Stimulated activated CD8-positive, alpha-beta memory T cell treated with anti-CD3 and anti-CD28 coated beads, Interleukin-12 subunit alpha, Interleukin-12 subunit beta, amount 100 ng/mL, for 1 hour (primary cell): ENCODE measurements around the gene FANCM.
"Not testable (repeated sequence)": the region's sequence is repeated elsewhere in the genome, so short reads cannot be mapped to it uniquely, and the experiment has no call there.

ENCODE experiments used
- DNase-seq: peaks from one replicate; pipeline ENCODE4 v3.0.0-alpha.2; 2020; ENCODE audit warnings: low read depth

Gene FANCM

DNA sequence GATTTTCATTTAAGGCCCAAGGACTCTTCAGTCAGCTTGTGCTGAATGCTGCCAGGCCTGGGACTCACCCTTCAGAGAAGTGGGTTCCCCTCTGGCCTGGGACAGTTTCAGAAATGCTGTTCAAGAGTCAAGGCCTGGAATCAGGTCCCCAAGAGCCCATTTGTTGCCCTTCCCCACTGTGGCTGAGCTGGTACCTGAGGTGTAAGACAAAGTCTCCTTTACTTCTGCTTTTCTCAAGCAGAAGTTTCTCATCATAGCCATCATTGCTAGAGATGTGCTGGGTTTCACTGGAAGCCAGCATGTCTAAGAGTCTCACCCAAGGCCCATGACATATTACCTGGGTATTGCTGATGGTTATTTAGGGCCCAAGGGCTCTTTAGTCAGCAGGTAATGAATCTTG, 8.9 kb downstream of the FANCM start:
- no peak for DNase-seq

DNA sequence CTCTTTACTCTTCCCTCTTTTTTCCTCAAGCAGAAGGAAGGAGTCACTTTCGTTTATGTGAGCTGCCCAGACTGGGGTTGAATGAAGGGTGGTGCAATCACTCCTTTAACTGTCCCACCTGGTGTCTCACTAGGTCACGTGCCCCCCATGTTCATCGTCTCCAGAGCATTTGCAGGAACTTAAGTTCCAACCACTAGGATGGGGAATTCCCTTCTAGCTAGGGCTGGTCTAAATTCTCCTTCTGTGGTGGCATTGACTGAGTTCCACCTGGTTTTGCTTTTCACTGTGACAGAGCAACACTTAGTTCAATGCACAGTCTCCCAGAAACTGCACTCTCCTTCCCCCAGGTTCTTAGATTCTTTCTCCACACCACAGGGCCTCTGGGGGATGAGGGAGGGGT, 9.5 kb downstream of the FANCM start:
- DNase-seq = no peak

DNA sequence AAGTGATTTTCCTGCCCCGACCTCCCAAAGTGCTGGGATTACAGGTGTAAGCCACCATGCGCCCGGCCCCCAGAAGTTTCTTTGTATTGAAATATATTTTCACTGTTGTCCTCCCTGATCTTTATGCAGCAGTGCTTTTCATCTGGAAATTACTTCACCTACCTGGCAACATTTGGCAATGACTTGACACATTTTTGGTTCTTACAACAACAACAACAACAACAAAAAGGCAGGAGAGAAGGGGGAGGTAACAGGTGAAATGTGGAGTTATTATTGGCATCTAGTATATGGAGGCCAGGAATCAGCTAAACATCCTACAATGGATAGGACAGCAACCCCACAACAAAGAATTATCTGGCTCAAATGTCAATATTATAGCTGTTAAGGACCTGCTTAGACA, 13.9 kb downstream of the FANCM start:
- no peak for DNase-seq

DNA sequence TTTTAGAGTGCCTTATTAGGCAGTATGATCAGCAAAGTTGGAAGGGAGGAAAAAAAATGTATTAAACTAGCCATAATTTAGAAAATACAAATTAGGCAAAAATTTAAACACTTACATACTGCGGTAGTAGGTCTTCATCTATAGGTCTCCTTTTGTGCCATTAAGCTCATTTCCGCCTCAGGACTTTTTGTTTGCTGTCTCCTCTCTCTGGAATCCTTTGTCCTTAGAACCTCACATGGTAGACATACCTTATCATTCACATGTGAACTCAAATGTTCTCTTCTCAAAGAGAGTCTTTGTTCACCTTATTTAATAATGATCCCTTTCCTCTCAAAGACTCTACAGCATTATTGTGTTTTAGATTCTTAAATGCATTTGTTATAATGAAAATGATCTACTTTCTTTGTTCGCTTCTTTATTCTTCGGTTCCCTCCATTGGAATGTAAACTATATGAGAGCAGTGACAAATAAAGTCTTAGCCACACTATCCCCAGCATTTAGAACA, 14.7 kb downstream of the FANCM start:
- no peak for DNase-seq

DNA sequence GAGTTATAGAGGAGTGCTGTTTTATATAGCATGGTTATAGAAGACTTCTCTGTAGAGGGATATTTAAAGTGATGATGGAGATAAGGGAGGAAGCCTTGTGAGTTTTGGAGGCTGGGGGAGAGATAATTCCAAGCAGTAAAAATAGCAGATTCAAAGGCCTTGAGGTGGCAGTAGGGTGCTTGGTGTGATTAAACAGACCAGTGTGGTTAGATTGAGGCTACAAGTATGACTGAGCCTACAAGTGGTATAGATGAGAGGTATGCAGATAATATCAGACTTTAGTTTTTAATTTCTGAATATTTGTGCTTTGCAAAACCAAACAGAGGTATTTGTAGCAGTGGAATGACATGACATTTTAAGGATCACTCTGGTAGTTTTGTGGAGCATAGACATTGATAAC, 20.3 kb downstream of the FANCM start:
- DNase-seq = no peak

DNA sequence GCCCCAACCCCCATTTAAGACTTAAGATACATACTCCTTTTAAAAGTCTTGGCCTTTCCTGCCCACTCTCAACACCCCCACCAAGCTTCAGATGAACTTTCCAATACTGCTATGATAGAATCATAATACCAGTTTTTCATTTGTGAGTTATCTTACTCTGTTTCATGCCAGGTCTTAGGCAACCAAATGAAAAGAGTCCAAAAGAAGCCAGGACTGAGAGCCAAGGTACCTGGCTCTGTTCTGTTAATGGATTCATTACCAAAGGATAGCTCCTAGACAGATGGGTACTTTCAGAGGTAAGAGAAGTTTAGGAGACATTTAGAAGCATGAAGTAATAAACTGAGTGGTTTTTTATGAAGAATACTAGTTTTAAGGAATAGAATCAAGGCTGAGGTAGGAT, 34.2 kb downstream of the FANCM start:
- no peak for DNase-seq

DNA sequence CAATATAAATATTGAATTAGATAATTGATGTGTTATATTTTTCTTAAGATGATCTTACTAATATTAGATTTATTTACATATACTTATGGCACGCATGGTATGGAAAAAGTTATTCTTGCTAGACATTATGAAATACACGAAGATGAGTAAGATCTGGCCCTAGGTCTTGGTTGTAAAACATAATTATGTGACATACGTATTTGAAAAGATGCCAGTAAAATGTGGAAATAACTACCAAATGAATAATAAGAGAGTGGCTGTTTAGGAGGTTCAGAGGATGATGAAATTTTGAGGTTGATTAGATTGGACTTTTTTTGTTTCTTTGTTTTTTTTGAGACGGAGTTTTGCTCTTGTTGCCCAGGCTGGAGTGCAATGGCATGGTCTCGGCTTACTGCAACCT, 41.3 kb downstream of the FANCM start:
- DNase-seq = no peak

DNA sequence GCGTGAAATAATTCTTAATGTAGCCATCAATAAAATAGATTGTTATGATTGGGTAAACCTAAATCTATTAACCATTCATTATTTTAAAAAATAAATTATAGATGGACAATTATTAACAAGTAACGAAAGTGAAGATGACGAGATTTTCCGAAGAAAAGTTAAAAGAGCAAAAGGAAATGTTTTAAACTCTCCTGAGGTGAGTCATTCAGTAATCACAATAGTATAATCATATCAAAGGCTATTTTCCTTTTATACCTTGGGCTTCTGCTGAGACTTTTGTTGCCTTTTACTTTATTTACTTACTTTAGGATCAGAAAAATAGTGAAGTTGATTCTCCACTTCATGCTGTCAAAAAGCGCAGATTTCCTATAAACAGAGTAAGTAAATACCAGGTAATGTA, 45.6 kb downstream of the FANCM start:
- no peak for DNase-seq

DNA sequence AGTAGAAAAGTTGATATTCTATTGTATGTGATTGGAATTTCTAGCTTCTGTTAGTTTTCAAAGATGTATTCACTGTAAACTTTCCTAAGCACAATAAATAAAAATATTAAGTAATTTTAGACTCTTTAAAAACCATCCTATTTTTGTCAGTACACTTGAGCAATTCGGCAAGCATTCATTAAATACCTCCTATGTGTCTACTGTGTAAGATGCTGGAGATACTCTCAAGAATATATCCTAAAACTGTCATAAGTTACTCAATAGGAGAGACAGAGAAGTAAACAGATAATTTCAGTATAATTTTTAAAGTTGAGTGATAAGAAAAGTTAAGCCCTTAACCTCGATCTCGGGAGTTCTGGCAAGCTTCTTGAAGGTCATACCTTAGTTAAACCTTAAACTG, 46.1 kb downstream of the FANCM start:
- no peak for DNase-seq

DNA sequence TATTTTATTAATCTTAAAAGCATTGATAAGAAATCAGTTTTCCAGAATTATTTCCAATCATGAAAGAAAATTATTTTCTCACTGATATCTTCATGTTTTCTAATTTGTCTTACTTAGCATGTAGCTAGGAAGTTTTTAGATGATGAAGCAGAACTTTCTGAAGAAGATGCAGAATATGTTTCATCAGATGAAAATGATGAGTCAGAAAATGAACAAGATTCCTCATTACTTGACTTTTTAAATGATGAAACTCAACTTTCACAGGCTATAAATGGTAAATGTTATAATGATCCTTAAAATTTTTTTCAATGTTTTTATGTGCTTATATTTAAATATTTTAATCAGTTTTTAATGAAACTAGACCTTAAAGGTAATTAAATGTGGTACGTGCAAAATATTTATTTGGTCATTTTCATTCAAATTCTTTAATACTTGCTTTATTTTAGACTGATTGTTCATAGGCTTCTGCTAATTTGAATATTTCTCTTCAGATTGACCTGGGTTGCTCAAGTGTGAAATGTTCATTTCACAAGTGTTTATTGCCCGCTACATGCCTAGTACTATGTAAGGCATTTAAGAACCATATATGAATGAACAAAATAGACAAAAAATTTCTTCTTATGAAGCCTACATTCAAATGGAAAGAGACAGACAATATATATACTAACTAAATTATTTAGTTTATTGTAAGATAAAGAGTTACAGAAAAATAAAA, 49.5 kb downstream of the FANCM start:
- DNase-seq = no peak

DNA sequence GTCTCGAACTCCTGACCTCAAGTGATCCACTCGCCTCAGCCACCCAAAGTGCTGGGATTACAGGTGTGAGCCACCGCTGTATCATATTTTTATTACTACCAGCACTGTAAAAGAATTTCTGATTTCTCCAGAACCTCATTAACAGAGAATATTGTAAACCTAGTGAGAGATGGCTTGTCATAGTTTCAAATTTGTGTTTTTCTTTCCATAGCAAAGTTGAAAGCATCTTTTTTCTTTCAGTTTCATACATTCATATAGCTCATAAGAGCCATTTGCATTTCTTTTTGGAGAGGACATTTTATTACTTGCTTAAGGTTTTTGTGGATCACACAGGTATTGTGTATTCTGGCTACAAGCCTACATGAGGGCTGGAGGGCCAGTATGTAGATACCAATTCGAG, 59.2 kb downstream of the FANCM start:
- DNase-seq = no peak

DNA sequence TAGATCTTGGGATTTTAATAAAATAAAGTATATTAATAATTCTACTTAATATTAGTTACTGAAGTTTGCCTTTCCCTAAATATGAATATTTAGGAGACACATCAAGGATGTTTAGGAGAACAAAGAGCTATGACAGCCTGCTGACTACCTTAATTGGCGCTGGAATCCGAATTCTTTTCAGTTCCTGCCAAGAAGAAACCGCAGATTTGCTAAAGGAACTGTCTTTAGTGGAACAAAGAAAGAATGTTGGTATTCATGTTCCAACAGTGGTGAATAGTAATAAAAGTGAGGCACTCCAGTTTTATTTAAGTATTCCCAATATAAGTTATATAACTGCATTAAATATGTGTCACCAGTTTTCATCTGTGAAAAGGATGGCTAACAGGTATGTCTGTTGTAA, 62.8 kb downstream of the FANCM start:
- no peak for DNase-seq

DNA sequence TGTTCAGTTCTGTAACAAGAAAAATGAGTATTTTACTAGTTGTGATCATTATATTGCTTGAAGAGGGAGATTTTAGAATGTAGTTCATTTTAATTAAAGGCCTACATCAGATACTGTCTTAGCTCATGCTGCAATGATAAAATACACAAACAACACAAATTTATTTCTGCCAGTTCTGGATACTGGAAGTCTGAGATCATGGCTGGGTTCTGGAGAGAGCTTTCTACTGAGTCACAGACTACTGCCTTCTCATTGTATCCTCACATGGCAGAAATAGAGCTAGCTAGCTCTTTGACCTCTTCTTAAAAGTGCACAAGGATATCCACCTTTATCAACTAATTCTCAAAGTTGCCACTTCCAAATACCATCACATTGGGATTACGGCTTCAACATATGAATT, 63.5 kb downstream of the FANCM start:
- no peak for DNase-seq

DNA sequence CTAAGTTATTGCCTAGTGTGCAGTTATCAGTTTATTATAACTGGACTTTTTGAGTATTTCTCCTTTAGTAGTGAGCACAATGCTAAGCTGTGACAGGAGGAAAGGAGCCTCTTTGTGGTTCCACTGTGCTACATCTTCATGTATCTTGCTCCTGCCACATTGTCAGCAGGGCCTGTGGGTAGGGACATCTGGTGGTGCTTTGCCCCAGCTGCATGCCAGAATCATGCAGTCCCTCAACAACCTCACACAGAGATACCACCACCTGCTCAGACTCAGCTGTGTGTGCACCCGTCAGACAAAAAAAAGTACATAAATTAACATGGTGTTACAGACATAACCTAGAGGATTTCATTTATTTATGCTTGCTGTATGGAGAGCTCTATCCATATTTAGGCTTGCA, 66.2 kb downstream of the FANCM start:
- no peak for DNase-seq

DNA sequence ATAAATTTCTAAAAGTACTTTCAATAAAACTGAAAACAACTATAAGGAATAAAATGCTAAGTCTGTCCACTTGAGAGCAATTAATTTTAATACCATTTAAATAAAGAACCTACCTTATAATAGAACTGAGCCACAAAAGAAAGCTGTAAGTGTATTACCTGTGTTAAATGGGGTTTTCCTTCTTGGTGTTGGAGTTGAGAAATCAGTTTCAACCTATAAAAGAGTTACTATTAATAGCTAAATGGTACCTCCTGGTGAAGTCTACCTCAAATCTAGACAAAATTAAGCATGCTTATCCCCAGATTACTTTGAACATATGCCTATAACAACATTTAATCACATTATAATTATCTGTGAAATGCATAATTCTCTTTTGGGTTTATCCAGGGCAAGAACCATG, 68.5 kb downstream of the FANCM start:
- DNase-seq = no peak

DNA sequence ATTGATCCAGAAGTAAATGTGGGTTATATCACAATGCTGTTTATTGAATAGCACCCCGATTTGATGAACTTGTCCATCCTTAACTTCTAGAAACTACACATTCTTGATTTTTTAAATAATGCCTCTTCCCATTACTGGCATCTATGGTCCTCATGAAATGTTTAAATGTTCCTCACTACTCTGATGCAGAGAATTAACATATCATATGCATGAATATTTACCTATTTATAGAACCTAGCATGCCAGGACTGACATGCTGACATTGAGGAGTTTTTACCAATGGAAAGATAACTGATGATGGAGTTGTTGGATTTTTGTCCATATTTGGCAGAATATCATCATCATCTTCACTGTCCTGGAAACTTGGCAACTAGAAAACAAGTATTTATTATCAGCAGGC, 74.4 kb downstream of the FANCM start:
- DNase-seq = no peak

DNA sequence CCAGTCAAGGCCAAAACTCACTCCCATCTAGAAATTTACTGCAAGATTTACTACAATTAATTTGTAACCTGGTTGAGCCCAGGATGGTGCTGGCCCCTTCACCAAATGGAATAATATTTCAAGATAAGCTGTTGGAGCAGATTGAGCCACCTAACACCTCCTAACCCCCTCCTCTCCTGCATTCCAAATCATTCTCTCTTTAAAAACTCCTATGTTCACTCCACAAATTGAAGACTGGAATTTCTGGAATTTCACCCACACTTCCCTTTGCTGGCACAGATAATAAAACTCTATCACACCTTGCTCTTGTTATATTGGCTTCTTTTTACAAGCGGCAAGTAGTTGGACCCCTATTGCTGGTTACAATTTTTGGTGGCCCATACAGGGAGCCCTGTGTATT, 75.6 kb downstream of the FANCM start:
- no peak for DNase-seq

DNA sequence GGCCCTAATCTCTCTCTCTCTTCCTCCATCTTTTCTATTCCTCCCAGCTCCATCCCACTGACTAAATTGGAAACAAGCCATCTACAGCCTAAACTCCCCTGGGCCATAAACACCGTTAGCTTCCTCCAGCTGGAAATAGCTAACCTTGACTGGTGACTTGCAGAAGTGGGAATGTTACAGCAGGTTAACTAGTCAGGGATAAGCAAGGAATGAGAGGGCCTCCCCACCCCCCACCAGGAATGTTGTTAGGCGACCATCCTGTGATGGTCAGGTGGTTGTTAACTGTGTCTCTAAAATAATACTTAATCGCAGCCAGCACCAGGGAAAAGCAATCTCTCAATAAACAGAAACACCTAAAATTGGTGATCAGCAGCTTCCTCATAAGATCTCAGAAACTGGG, 76.5 kb downstream of the FANCM start:
- no peak for DNase-seq

DNA sequence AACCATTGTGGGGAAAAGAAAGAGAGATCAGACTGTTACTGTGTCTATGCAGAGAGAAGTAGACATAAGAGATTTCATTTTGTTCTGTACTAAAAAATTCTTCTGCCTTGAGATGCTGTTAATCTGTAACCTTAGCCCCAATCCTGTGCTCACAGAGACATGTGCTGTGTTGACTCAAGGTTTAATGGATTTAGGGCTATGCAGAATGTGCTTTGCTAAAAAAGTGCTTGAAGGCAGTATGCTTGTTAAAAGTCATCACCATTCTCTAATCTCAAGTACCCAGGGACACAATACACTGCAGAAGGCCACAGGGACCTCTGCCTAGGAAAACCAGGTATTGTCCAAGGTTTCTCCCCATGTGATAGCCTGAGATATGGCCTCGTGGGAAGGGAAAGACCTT, 78.0 kb downstream of the FANCM start:
- DNase-seq = not testable (repeated sequence)

DNA sequence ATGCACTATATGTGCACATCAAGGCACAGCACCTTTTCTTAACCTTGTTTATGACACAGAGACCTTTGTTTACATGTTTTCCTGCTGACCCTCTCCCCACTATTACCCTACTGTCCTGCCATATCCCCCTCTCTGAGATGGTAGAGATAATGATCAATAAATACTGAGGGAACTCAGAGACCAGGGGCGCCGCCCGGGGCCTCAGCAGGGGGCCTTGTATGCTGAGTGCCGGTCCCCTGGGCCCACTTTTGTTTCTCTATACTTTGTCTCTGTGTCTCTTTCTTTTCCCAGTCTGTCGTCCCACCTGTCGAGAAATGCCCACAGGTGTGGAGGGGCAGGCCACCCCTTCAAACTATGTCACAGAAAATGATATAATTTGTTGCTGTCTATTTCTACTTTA, 78.6 kb downstream of the FANCM start:
- DNase-seq = not testable (repeated sequence)

DNA sequence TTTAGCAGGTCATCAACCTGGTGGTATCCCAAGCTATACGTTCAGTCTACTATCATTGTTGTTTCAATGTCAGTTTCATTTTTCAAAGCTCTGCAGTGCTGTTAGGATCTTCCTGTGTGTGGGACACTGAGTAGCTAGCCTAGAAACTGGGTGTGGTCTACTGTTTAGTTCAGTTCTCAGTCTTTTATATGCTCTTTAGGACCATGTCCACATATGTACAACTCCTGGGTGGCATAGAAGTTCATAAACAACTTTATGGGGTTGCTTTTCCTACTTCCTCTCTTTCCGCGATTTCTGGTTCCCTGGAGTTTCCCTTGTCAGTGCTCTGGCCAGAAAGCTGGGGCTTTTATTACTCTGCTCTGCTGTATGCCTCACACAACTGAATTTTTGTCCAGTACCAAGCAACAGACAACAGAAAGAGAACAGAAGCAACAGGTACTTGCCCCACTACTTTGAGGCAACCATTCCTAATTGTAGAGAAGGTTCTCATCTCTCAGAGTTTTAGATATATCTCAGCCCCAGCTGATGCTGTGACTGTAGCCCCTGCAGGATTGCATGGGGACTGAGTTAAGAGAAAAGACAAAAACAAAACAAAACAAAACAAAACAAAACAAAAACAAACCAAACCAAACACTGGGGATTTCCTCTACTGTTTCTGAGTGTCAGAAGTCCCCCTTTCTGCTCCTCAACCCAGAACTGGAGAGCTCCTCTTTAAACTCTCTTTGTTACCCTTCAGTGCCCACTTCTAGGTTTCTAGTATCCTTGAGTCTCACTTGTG, 86.9 kb downstream of the FANCM start:
- no peak for DNase-seq

DNA sequence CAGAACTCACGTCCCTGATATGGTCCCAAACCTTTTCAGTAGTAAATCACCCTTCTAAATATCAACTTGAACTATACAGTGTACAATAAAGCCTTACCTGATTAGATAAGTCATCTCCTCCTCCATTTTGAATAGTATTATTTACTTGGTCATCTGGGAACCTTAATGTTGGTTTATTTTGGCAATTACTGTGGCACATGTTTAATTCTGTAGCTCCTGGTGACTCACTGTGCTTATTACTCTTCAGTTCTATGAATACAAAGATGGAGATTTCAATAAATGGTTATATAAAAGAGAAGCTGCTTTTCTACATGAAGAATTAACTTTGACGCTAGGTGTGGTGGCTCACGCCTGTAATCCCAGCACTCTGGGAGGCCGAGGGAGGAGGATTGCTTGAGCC, 91.8 kb downstream of the FANCM start:
- DNase-seq = no peak

DNA sequence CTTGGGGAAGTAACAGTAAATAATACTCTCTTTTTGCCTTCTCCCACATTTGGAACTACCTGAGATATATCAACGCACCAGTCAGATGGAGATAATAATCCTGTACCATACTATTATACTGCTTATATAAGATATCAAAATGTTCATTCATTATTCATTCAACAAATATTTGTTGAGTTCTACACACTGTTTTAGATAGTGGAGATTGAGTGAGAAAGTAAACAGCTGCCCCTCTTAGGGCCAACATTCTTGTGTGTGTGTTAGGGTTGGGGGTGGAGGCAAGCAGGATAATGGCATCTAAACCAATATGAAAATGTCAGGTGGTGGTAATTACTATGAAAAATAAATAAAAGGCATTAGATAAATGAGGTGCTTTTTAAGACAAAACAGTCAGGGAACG, 103.3 kb downstream of the FANCM start:
- no peak for DNase-seq

DNA sequence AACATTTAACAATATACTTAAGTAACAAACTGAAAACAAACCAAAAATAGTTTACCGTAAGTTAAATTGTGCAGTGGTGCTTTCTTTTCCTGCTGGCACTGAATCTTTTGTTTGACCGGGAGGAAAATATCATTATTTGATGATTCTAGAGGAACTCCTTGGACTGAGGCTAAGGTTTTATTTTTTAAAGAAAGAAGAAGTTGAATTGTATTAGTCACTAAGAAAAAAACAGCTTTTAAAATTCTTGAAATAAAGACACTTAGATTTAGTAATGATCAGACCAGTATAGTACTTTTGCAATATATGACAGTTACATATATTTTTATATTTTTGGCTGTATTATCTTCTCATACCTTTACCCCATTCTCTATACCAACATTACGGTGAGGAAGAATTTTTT, 107.0 kb downstream of the FANCM start:
- DNase-seq = no peak
